Panc1 (cell line): ENCODE measurements around the gene CDK19. TPM values are rescaled to one million over a fixed set of nuclear protein-coding genes. Genes with fewer than 3 reads are reported as not detected.

ENCODE experiments used
- ATAC-seq: fragments of 200-7000 bp; cut with Tn5 transposase; 2 replicates; pipeline ENCODE4 v1.9.1; 2020; ENCODE audit warnings: mild to moderate bottlenecking, moderate library complexity
- BruUV-seq: library from RNA; stranded (reverse); fragments of 400-500 nt; replicated peaks from 2 replicates; lab custom pipeline; 2021; lab: Mats Ljungman, UMichigan
- CTCF ChIA-PET: fragments of 300-600 bp; sonication (Branson Sonifier 250); formaldehyde crosslinking; loops from one replicate; lab custom pipeline; 2022; ENCODE audit warnings: antibody characterized with exemption; lab: Charles Lee
- POLR2A ChIA-PET: fragments of 300-600 bp; sonication (Branson Sonifier 250); formaldehyde crosslinking; loops from one replicate; lab custom pipeline; 2022; ENCODE audit warnings: antibody characterized with exemption; lab: Charles Lee
- DNase-seq: peaks from one replicate; pipeline ENCODE4 v3.0.0-alpha.2; 2010; ENCODE audit warnings: low read depth, low spot score
- H3K27ac ChIP-seq: 2 replicates; pipeline ENCODE4 v1.5.1; 2011; ENCODE audit warnings: mild to moderate bottlenecking, low read length, inconsistent platforms
- H3K27me3 ChIP-seq: fragments of 200-500 bp; sonication (Bioruptor generic); 2 replicates; pipeline ENCODE4 v1.6.0; 2014; ENCODE audit warnings: low read length, inconsistent platforms; ENCODE audit not compliant: control insufficient read depth, insufficient read depth
- H3K36me3 ChIP-seq: fragments of 200-500 bp; sonication (Bioruptor generic); 2 replicates; pipeline ENCODE4 v1.5.1; 2014; ENCODE audit warnings: inconsistent platforms, mild to moderate bottlenecking, low read length, moderate library complexity; ENCODE audit not compliant: control insufficient read depth, insufficient read depth
- H3K4me1 ChIP-seq: 2 replicates; pipeline ENCODE4 v1.5.1; 2011; ENCODE audit warnings: inconsistent platforms, mild to moderate bottlenecking, low read length, moderate library complexity; ENCODE audit not compliant: control insufficient read depth, insufficient read depth
- H3K4me3 ChIP-seq, 2 experiments: 2 replicates each; pipeline ENCODE4 v1.5.1; 2011 to 2012; ENCODE audit warnings: low read depth in 2 of 2, low read length in 2 of 2, mild to moderate bottlenecking in 2 of 2, inconsistent platforms in 1 of 2, moderate library complexity in 1 of 2
- H3K9me3 ChIP-seq: fragments of 200-500 bp; sonication (Bioruptor generic); 2 replicates; pipeline ENCODE4 v1.5.1; 2014; ENCODE audit warnings: low read depth, mild to moderate bottlenecking, inconsistent platforms, low read length, moderate library complexity; ENCODE audit not compliant: control insufficient read depth, insufficient read depth
- CTCF ChIP-seq: fragments of 450-650 bp; IDR thresholded peaks from 2 replicates; pipeline ENCODE4 v1.5.1; 2017; ENCODE audit warnings: mild to moderate bottlenecking
- POLR2AphosphoS5 ChIP-seq: IDR thresholded peaks from 2 replicates; pipeline ENCODE4 v1.6.1; 2012; ENCODE audit warnings: mild to moderate bottlenecking, low read depth, low read length, moderate library complexity
- SIN3A ChIP-seq: IDR thresholded peaks from 2 replicates; pipeline ENCODE4 v1.6.1; 2012; ENCODE audit warnings: low read depth, mild to moderate bottlenecking, low read length, moderate library complexity, borderline replicate concordance; ENCODE audit not compliant: insufficient read depth
- TCF7L2 ChIP-seq: IDR thresholded peaks from 2 replicates; pipeline ENCODE4 v1.6.1; 2011; ENCODE audit warnings: mild to moderate bottlenecking, low read depth, low read length, inconsistent platforms
- in situ Hi-C: cut with HindIII; loops from 2 replicates; pipeline ENCODE4 v1.10.0; 2016; ENCODE audit warnings: low sequenced_read_pairs, low pct_unique_long_range_greater_than_20kb
- intact Hi-C: fragments of 100-400 bp; cut with micrococcal nuclease; formaldehyde crosslinking; loops from one replicate; pipeline ENCODE4 v1.10.0; 2022; ENCODE audit not compliant: unreplicated experiment
- total RNA-seq: library from RNA; stranded (reverse); gene quantifications from one replicate; pipeline ENCODE4 v1.2.1, GENCODE V29; 2021; ENCODE audit not compliant: unreplicated experiment
- TF ChIP-seq, protein P1 (sequence below), 2 experiments: IDR thresholded peaks; 2 replicates each; pipeline ENCODE4 v1.6.1; 2011 to 2012; ENCODE audit warnings: low read depth in 2 of 2, control low read depth in 1 of 2, low read length in 1 of 2, mild to moderate bottlenecking in 1 of 2, moderate library complexity in 1 of 2; ENCODE audit not compliant: insufficient read depth in 1 of 2

The CDK19 gene
- total RNA-seq, 1 experiment from 2014 or later, result 48.4 TPM

DNA sequence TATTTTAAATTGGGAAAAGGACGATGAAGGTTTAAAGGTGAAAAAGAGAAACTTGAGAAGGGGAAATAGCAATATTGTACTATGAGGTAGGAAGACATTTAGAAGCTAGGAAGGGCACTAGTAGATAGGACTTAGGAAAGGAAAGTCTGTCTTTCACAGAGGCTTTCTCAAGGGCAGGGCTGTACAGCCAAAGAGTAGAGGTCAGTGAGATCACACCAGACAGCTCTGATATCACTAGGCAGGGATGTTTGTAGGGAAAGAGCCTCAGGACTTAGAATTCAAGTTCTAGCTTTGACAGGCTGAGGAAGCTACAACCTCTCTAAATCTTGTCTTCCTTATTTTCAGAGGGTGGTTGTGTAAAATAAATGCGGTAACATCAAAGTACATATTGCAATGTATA is 178.5 kb downstream of the CDK19 start:
- in situ Hi-C loops, result no loop called here
- intact Hi-C loops, result no loop called here
- Histone ChIP-seq H3K27ac (no peak overlapping the region), H3K4me3 (no peak overlapping the region), H3K4me1 (no peaks in the 10 kb centered on the region), H3K27me3 (no peaks in the 10 kb centered on the region), H3K36me3 (no peaks in the 10 kb centered on the region), H3K9me3 (no peaks in the 10 kb centered on the region)
- POLR2A ChIA-PET, result no interaction called here
- no TSS peak for BruUV-seq
- no peak for TF ChIP-seq SIN3A
- TF ChIP-seq, protein P1, sequence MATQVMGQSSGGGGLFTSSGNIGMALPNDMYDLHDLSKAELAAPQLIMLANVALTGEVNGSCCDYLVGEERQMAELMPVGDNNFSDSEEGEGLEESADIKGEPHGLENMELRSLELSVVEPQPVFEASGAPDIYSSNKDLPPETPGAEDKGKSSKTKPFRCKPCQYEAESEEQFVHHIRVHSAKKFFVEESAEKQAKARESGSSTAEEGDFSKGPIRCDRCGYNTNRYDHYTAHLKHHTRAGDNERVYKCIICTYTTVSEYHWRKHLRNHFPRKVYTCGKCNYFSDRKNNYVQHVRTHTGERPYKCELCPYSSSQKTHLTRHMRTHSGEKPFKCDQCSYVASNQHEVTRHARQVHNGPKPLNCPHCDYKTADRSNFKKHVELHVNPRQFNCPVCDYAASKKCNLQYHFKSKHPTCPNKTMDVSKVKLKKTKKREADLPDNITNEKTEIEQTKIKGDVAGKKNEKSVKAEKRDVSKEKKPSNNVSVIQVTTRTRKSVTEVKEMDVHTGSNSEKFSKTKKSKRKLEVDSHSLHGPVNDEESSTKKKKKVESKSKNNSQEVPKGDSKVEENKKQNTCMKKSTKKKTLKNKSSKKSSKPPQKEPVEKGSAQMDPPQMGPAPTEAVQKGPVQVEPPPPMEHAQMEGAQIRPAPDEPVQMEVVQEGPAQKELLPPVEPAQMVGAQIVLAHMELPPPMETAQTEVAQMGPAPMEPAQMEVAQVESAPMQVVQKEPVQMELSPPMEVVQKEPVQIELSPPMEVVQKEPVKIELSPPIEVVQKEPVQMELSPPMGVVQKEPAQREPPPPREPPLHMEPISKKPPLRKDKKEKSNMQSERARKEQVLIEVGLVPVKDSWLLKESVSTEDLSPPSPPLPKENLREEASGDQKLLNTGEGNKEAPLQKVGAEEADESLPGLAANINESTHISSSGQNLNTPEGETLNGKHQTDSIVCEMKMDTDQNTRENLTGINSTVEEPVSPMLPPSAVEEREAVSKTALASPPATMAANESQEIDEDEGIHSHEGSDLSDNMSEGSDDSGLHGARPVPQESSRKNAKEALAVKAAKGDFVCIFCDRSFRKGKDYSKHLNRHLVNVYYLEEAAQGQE (IDR thresholded peaks at IDR 0.05; ENCODE audit: insufficient read depth in 1 of 2, low read depth in 2 of 2, low read length in 1 of 2), result no peak
- TF ChIP-seq POLR2AphosphoS5, result no peak
- no peak for TF ChIP-seq TCF7L2
- TF ChIP-seq CTCF, result no peak
- no peak; the same call in 1 of the 2 replicates for ATAC-seq
- CTCF ChIA-PET, result interaction anchor here (0.7 kb wide), 1 partner anchor 571 kb away, joined by 3 read pairs; no protein-coding TSS in a partner anchor
- DNase-seq, result no peak

DNA sequence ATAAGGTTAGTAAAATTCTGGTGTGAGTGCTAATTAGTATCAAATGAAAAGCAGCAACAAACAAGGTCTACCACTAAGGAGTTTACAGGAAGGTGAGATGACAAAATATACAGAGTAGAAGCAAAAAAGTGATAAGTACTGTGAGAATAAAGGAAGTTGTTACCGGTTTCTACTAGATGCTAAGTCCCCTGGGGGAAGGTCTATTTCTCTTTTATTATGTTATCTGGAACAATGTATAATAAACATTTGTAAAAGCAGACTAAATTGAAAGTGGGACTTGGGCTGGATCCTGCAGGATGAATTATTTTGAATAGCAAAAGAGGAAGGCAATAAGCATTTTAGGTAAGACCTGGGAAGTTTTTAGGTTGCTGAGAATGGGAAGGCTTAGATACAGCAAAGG is 180.2 kb downstream of the CDK19 start:
- H3K27ac ChIP-seq, result no peak overlapping the region
- no peaks in the 10 kb centered on the region for H3K9me3 ChIP-seq
- intact Hi-C loops (no loop called here), in situ Hi-C loops (no loop called here)
- no peaks in the 10 kb centered on the region for H3K27me3 ChIP-seq
- ATAC-seq (no peak), DNase-seq (no peak)
- CTCF ChIA-PET, result no interaction called here
- H3K4me1 ChIP-seq, result no peaks in the 10 kb centered on the region
- H3K4me3 ChIP-seq, result no peak overlapping the region
- TF ChIP-seq POLR2AphosphoS5 (no peak), SIN3A (no peak), CTCF (no peak)
- TF ChIP-seq, protein P1 (IDR thresholded peaks at IDR 0.05; ENCODE audit: insufficient read depth in 1 of 2, low read depth in 2 of 2, low read length in 1 of 2), result no peak
- no TSS peak for BruUV-seq
- POLR2A ChIA-PET, result no interaction called here
- no peaks in the 10 kb centered on the region for H3K36me3 ChIP-seq
